22Rv1 (cell line): Measurements from ENCODE around the gene PHF10.

Experiments used
- H3K27ac ChIP-seq: fragments of 450-650 bp; 2 replicates; pipeline ENCODE4 v1.5.1; 2017
- CTCF ChIP-seq: fragments of 450-650 bp; IDR thresholded peaks from 2 replicates; pipeline ENCODE4 v1.5.1; 2017; ENCODE audit warnings: mild to moderate bottlenecking
- ZFX ChIP-seq: fragments of 450-650 bp; IDR thresholded peaks from 2 replicates; pipeline ENCODE4 v1.6.1; 2017; ENCODE audit warnings: antibody characterized with exemption, borderline replicate concordance

The PHF10 gene

GRCh38 chr6:169726963-169727362 lies 2.7 kb upstream of the PHF10 start:
- TF ChIP-seq ZFX (no peak), CTCF (no peak)
- no peak overlapping the region for H3K27ac ChIP-seq

- TF ChIP-seq ZFX: no peak
- TF ChIP-seq CTCF: no peak
- H3K27ac ChIP-seq: no peak overlapping the region
These were observed 1.7 kb upstream of the PHF10 start for GRCh38 chr6:169726049-169726400.

- H3K27ac ChIP-seq: peak overlapping the region; percentile 49; the same call in 1 of the 2 replicates
- TF ChIP-seq ZFX: no peak
- no peak for TF ChIP-seq CTCF
These were observed 1.1 kb upstream of the PHF10 start for GRCh38 chr6:169725125-169726048.

GRCh38 chr6:169723991-169724493 lies 258 bp downstream of the PHF10 start:
- H3K27ac ChIP-seq: peak overlapping the region; percentile 49; the same call in 1 of the 2 replicates
- TF ChIP-seq CTCF: no peak
- TF ChIP-seq ZFX: no peak

- peak overlapping the region; percentile 67 for H3K27ac ChIP-seq
- TF ChIP-seq CTCF (no peak), ZFX (no peak)
These were observed 945 bp downstream of the PHF10 start for GRCh38 chr6:169723200-169723909.

- TF ChIP-seq ZFX (no peak), CTCF (no peak)
- peak overlapping the region; percentile 67 for H3K27ac ChIP-seq
These were observed 1.7 kb downstream of the PHF10 start for GRCh38 chr6:169722362-169723199.
